H1 (cell line): ENCODE measurements around the gene NRP2. TPM values are rescaled to one million over a fixed set of nuclear protein-coding genes. Genes with fewer than 3 reads are reported as not detected.

Source experiments
- CTCF ChIA-PET: fragments of 300-600 bp; sonication (Branson Sonifier 250); formaldehyde crosslinking; loops from one replicate; lab custom pipeline; 2021; ENCODE audit not compliant: partially characterized antibody; lab: Charles Lee
- POLR2A ChIA-PET: fragments of 300-600 bp; sonication (Branson Sonifier 250); formaldehyde crosslinking; loops from one replicate; lab custom pipeline; 2021; ENCODE audit warnings: inconsistent platforms; ENCODE audit not compliant: partially characterized antibody; lab: Charles Lee
- DNase-seq, 2 experiments: peaks; one replicate each; pipeline versions ENCODE4 v3.0.0 to v3.0.0-alpha.2; 2010 to 2022; ENCODE audit warnings: low spot score in 2 of 2, low read depth in 1 of 2, mixed read lengths in 1 of 2
- FAIRE-seq: peaks from 2 replicates; lab custom pipeline; 2011; peaks lifted over from hg19 to GRCh38; lab: Jason Lieb, UNC
- H2AFZ ChIP-seq: 2 replicates; pipeline ENCODE4 v1.8.1; 2012; ENCODE audit warnings: low read length, inconsistent platforms
- H2AK5ac ChIP-seq: 2 replicates; pipeline ENCODE4 v1.6.1; 2013; ENCODE audit warnings: low read depth, low read length
- H2BK120ac ChIP-seq: replicated peaks from 2 replicates; pipeline ENCODE3; 2013; ENCODE audit warnings: low read depth, low read length, inconsistent platforms
- H2BK12ac ChIP-seq: 2 replicates; pipeline ENCODE4 v1.6.1; 2013; ENCODE audit warnings: low read depth, low read length
- H2BK15ac ChIP-seq: 2 replicates; pipeline ENCODE4 v1.6.1; 2013; ENCODE audit warnings: low read length
- H2BK20ac ChIP-seq: 2 replicates; pipeline ENCODE4 v1.6.1; 2013; ENCODE audit warnings: low read length
- H2BK5ac ChIP-seq: 2 replicates; pipeline ENCODE4 v1.6.1; 2013; ENCODE audit warnings: low read depth, low read length
- H3K14ac ChIP-seq: 2 replicates; pipeline ENCODE4 v1.6.1; 2013; ENCODE audit warnings: inconsistent platforms; ENCODE audit not compliant: insufficient read length
- H3K18ac ChIP-seq: 2 replicates; pipeline ENCODE4 v1.6.1; 2013; ENCODE audit warnings: low read length; ENCODE audit errors: extremely low read depth
- H3K23ac ChIP-seq: 2 replicates; pipeline ENCODE4 v1.6.1; 2013; ENCODE audit warnings: inconsistent platforms; ENCODE audit not compliant: insufficient read length
- H3K23me2 ChIP-seq: 2 replicates; pipeline ENCODE4 v1.6.1; 2013; ENCODE audit warnings: low read depth, low read length
- H3K27ac ChIP-seq: 2 replicates; pipeline ENCODE4 v1.6.1; 2011; ENCODE audit warnings: low read depth, low read length, inconsistent platforms
- H3K27me3 ChIP-seq, 4 experiments: replicated peaks in 1 of 4; 1 replicate in 1 of 4; 2 replicates in 3 of 4; pipeline versions ENCODE4 v1.6.1 to v1.8.1; 2011 to 2013; ENCODE audit warnings: low read length in 3 of 4, mild to moderate bottlenecking in 3 of 4, inconsistent platforms in 2 of 4, mixed read lengths in 2 of 4, moderate library complexity in 1 of 4; ENCODE audit not compliant: control insufficient read depth in 3 of 4, insufficient read depth in 3 of 4; ENCODE audit errors: extremely low read depth in 1 of 4
- H3K36me3 ChIP-seq, 4 experiments: 2 replicates each; pipeline versions ENCODE4 v1.6.1 to v1.8.1; 2011 to 2013; ENCODE audit warnings: mild to moderate bottlenecking in 4 of 4, low read length in 3 of 4, moderate library complexity in 2 of 4, control low read depth in 1 of 4, inconsistent platforms in 1 of 4; ENCODE audit not compliant: insufficient read depth in 4 of 4, control insufficient read depth in 2 of 4
- H3K4ac ChIP-seq: replicated peaks from 2 replicates; pipeline ENCODE3; 2013; ENCODE audit warnings: low read length, low read depth, mixed read lengths, inconsistent platforms; ENCODE audit not compliant: insufficient read length
- H3K4me1 ChIP-seq, 4 experiments: replicated peaks in 1 of 4; 1 replicate in 1 of 4; 2 replicates in 3 of 4; pipeline versions ENCODE4 v1.6.1 to v1.8.1; 2011 to 2013; ENCODE audit warnings: low read length in 3 of 4, inconsistent platforms in 2 of 4, mixed read lengths in 1 of 4; ENCODE audit not compliant: insufficient read depth in 4 of 4, control insufficient read depth in 3 of 4
- H3K4me2 ChIP-seq, 2 experiments: 2 replicates each; pipeline versions ENCODE4 v1.6.1 to v1.8.1; 2011 to 2013; ENCODE audit warnings: low read depth in 2 of 2, low read length in 2 of 2, control low read depth in 1 of 2, inconsistent platforms in 1 of 2, mild to moderate bottlenecking in 1 of 2; ENCODE audit not compliant: insufficient read depth in 1 of 2
- H3K4me3 ChIP-seq, 4 experiments: fragments of 200-600, 300-600 bp in 1 of 4; sonication (generic), shearing (Covaris generic), sonication (Bioruptor Twin) in 1 of 4; 2 replicates each; pipeline versions ENCODE4 v1.5.1 to v1.8.1; 2011 to 2016; ENCODE audit warnings: low read length in 4 of 4, low read depth in 3 of 4, control low read depth in 2 of 4, inconsistent platforms in 2 of 4, mild to moderate bottlenecking in 2 of 4, mixed read lengths in 1 of 4, moderate library complexity in 1 of 4; ENCODE audit not compliant: insufficient read depth in 2 of 4; ENCODE audit errors: extremely low read depth in 1 of 4
- H3K56ac ChIP-seq: replicated peaks from 2 replicates; pipeline ENCODE3; 2013; ENCODE audit warnings: low read depth, mild to moderate bottlenecking, mixed read lengths, low read length, inconsistent platforms; ENCODE audit not compliant: insufficient read length
- H3K79me1 ChIP-seq: 2 replicates; pipeline ENCODE4 v1.6.1; 2013; ENCODE audit warnings: low read depth, low read length, control low read depth
- H3K79me2 ChIP-seq, 2 experiments: 2 replicates each; pipeline versions ENCODE4 v1.6.1 to v1.8.1; 2012 to 2013; ENCODE audit warnings: low read length in 2 of 2, mild to moderate bottlenecking in 2 of 2, inconsistent platforms in 1 of 2; ENCODE audit not compliant: insufficient read depth in 2 of 2, control insufficient read depth in 1 of 2
- H3K9ac ChIP-seq, 4 experiments: replicated peaks in 1 of 4; 1 replicate in 1 of 4; 2 replicates in 3 of 4; pipeline versions ENCODE4 v1.6.1 to v1.8.1; 2011 to 2013; ENCODE audit warnings: low read depth in 3 of 4, low read length in 3 of 4, control low read depth in 2 of 4, mild to moderate bottlenecking in 2 of 4, moderate library complexity in 2 of 4, inconsistent platforms in 1 of 4; ENCODE audit errors: extremely low read depth in 1 of 4
- H3K9me3 ChIP-seq, 2 experiments: 2 replicates each; pipeline versions ENCODE4 v1.6.1 to v1.8.1; 2012 to 2013; ENCODE audit warnings: mild to moderate bottlenecking in 2 of 2, moderate library complexity in 2 of 2, control low read depth in 1 of 2, inconsistent platforms in 1 of 2, low read depth in 1 of 2, low read length in 1 of 2, mixed read lengths in 1 of 2; ENCODE audit not compliant: insufficient read depth in 2 of 2
- H4K20me1 ChIP-seq, 2 experiments: replicated peaks in 1 of 2; 2 replicates each; pipeline versions ENCODE3 to v1.8.1; 2011 to 2013; ENCODE audit warnings: inconsistent platforms in 2 of 2, low read length in 2 of 2, mild to moderate bottlenecking in 1 of 2; ENCODE audit not compliant: insufficient read depth in 2 of 2, control insufficient read depth in 1 of 2
- H4K5ac ChIP-seq: 2 replicates; pipeline ENCODE4 v1.6.1; 2013; ENCODE audit warnings: low read length, low read depth, mixed read lengths, inconsistent platforms; ENCODE audit not compliant: insufficient read length
- H4K8ac ChIP-seq: 2 replicates; pipeline ENCODE4 v1.8.0; 2013; ENCODE audit warnings: mild to moderate bottlenecking, moderate library complexity, low read length, inconsistent platforms; ENCODE audit not compliant: insufficient read depth; ENCODE audit errors: extremely low read depth
- H4K91ac ChIP-seq: replicated peaks from 2 replicates; pipeline ENCODE3; 2013; ENCODE audit warnings: low read length, mixed read lengths, inconsistent platforms; ENCODE audit not compliant: insufficient read length
- ASH2L ChIP-seq: fragments of 200-600, 300-600 bp; sonication (generic); IDR thresholded peaks from one replicate; pipeline ENCODE4 v1.7.1; 2017; ENCODE audit warnings: low read length
- CHD1 ChIP-seq: IDR thresholded peaks from 2 replicates; pipeline ENCODE4 v1.6.1; 2012; ENCODE audit warnings: low read depth, low read length, improper control_type of control experiment
- GABPA ChIP-seq: IDR thresholded peaks from 2 replicates; pipeline ENCODE4 v1.6.1; 2011; ENCODE audit warnings: mild to moderate bottlenecking, low read length, moderate library complexity, borderline replicate concordance; ENCODE audit not compliant: insufficient read depth
- HDAC2 ChIP-seq, 2 experiments: fragments of 300-600 bp in 1 of 2; sonication (generic) in 1 of 2; IDR thresholded peaks; 2 replicates each; pipeline ENCODE4 v1.6.1; 2011 to 2012; ENCODE audit warnings: low read depth in 2 of 2, low read length in 2 of 2, mild to moderate bottlenecking in 2 of 2, moderate library complexity in 2 of 2, borderline replicate concordance in 1 of 2, inconsistent platforms in 1 of 2
- JUN ChIP-seq: IDR thresholded peaks from 2 replicates; pipeline ENCODE4 v1.6.1; 2011; ENCODE audit warnings: low read depth, mild to moderate bottlenecking, improper control_type of control experiment, low read length
- KDM4A ChIP-seq: IDR thresholded peaks from one replicate; pipeline ENCODE4 v1.7.1; 2012; ENCODE audit warnings: low read depth, mild to moderate bottlenecking, moderate library complexity, low read length, inconsistent platforms; ENCODE audit not compliant: severe bottlenecking
- POLR2A ChIP-seq, 2 experiments: IDR thresholded peaks; 1 replicate in 1 of 2; 2 replicates in 1 of 2; pipeline ENCODE4 v1.6.1; 2011; ENCODE audit warnings: low read depth in 2 of 2, low read length in 2 of 2, mild to moderate bottlenecking in 2 of 2; ENCODE audit errors: control extremely low read depth in 1 of 2
- SIN3A ChIP-seq, 2 experiments: IDR thresholded peaks in 1 of 2; conservative IDR thresholded peaks in 1 of 2; 2 replicates each; pipeline ENCODE4 v1.6.1; 2011 to 2012; ENCODE audit warnings: low read length in 2 of 2, improper control_type of control experiment in 1 of 2, low read depth in 1 of 2, mild to moderate bottlenecking in 1 of 2
- SIRT6 ChIP-seq: IDR thresholded peaks from one replicate; pipeline ENCODE4 v1.7.1; 2012; ENCODE audit warnings: low read length, inconsistent platforms
- SP2 ChIP-seq: IDR thresholded peaks from 2 replicates; pipeline ENCODE4 v1.6.1; 2012; ENCODE audit warnings: mild to moderate bottlenecking, low read length, inconsistent platforms
- SP4 ChIP-seq: IDR thresholded peaks from 2 replicates; pipeline ENCODE4 v1.6.1; 2012; ENCODE audit warnings: low read length, inconsistent platforms
- SUZ12 ChIP-seq: fragments of 200-600 bp; sonication (generic); IDR thresholded peaks from 2 replicates; pipeline ENCODE4 v1.6.1; 2012; ENCODE audit warnings: mild to moderate bottlenecking, inconsistent platforms, low read length, moderate library complexity, mixed read lengths
- TCF12 ChIP-seq: IDR thresholded peaks from 2 replicates; pipeline ENCODE4 v1.6.1; 2011; ENCODE audit warnings: low read depth, mild to moderate bottlenecking, low read length
- WGBS, 2 experiments: shearing (Covaris generic) in 1 of 2; methylation state at CpG; one replicate each; pipeline versions ENCODE4 v1.1.6 to v1.1.7; 2013 to 2015; ENCODE audit warnings: low lambda C conversion rate in 2 of 2, mixed read lengths in 2 of 2, inconsistent platforms in 1 of 2, low coverage in 1 of 2, missing lambda C conversion rate in 1 of 2; ENCODE audit not compliant: insufficient replicate concordance in 2 of 2, insufficient coverage in 1 of 2, insufficient read length in 1 of 2; ENCODE audit errors: extremely low coverage in 1 of 2, missing lambda C conversion rate in 1 of 2; 5-methylcytosine and 5-hydroxymethylcytosine counted together
- polyA plus RNA-seq, 7 experiments: library from polyadenylated mRNA; depleted of rRNA in 3 of 7; stranded (reverse) in 5 of 7; unstranded in 2 of 7; fragments of >200 nt in 5 of 7; fragments of 200-250 nt in 2 of 7; gene quantifications; 1 replicate in 5 of 7; 2 replicates in 1 of 7; 4 replicates in 1 of 7; pipeline versions ENCODE4 v1.2.1 to v1.2.3, GENCODE V29; 2011 to 2013; ENCODE audit warnings: missing spikeins in 2 of 7, mixed read lengths in 2 of 7
- total RNA-seq: library from RNA; stranded (reverse); fragmentation: NEBNext Ultra II Directional; extraction: Animal tissue kit (Norgen Biotek cat#: 25700); gene quantifications from 2 replicates; pipeline ENCODE4 v1.2.1, GENCODE V29; 2021

NRP2 gene
- total and polyA plus RNA-seq, 2 of the 8 experiments (the other 6 are each of a cell fraction or from before 2014, with no cell fraction given) = 32.0 to 37.8 TPM

GRCh38 chr2:205775097-205775877 is 93.0 kb downstream of the NRP2 start:
- H3K23ac ChIP-seq = no peak overlapping the region
- H3K23me2 ChIP-seq = peaks cover 3% of the 10 kb centered on the region; the same call in 1 of the 2 replicates
- H3K79me2 ChIP-seq = no peaks in the 10 kb centered on the region
- no peaks in the 10 kb centered on the region for H3K36me3 ChIP-seq
- H3K4me3 ChIP-seq = no peak overlapping the region
- H2AK5ac ChIP-seq = no peak overlapping the region
- H3K27ac ChIP-seq = no peak overlapping the region
- H2BK120ac ChIP-seq = no peak overlapping the region
- no peaks in the 10 kb centered on the region; a peak in 2 of 7 replicates for H3K4me1 ChIP-seq
- DNase-seq (no peak), FAIRE-seq (no peak)
- no peak overlapping the region for H4K8ac ChIP-seq
- H3K14ac ChIP-seq = no peak overlapping the region
- no peak overlapping the region for H3K56ac ChIP-seq
- POLR2A ChIA-PET = interaction anchor here (1.1 kb wide), 1 partner anchor 17 kb away, joined by 3 read pairs; no protein-coding TSS in a partner anchor
- H2AFZ ChIP-seq = no peak overlapping the region
- no peak overlapping the region for H2BK20ac ChIP-seq
- H3K79me1 ChIP-seq = no peaks in the 10 kb centered on the region
- no peak overlapping the region for H4K5ac ChIP-seq
- no peak overlapping the region for H3K4ac ChIP-seq
- no peak overlapping the region for H3K9ac ChIP-seq
- 82% methylated on average over 6 of the region's 6 CpGs; no CpG with 5 or more reads in 1 of the 2 experiments for WGBS, 2 experiments
- no peaks in the 10 kb centered on the region for H3K9me3 ChIP-seq
- H2BK15ac ChIP-seq = no peak overlapping the region
- H2BK12ac ChIP-seq = no peak overlapping the region
- H4K20me1 ChIP-seq = no peaks in the 10 kb centered on the region
- no peak overlapping the region for H2BK5ac ChIP-seq
- H3K4me2 ChIP-seq = no peak overlapping the region
- CTCF ChIA-PET = interaction anchor here (0.6 to 12.2 kb wide), 51 partner anchors 8 to 1520 kb away, joined by 3 to 185 read pairs (median 6); no protein-coding TSS in a partner anchor
- no peak overlapping the region for H4K91ac ChIP-seq
- H3K18ac ChIP-seq = no peak overlapping the region
- H3K27me3 ChIP-seq = no peaks in the 10 kb centered on the region; a peak in 1 of 7 replicates
- no peak for TF ChIP-seq SP2
- no peak for TF ChIP-seq CHD1
- no peak for TF ChIP-seq SP4
- no peak for TF ChIP-seq SIRT6
- TF ChIP-seq HDAC2 (IDR thresholded peaks at IDR 0.05; ENCODE audit: borderline replicate concordance in 1 of 2, low read depth in 2 of 2, low read length in 2 of 2) = no peak
- TF ChIP-seq POLR2A (IDR thresholded peaks at IDR 0.05; ENCODE audit: control extremely low read depth in 1 of 2, low read depth in 2 of 2, low read length in 2 of 2) = no peak
- no peak for TF ChIP-seq ASH2L
- TF ChIP-seq SIN3A (conservative IDR thresholded peaks at IDR 0.05 in 1 of 2, IDR thresholded peaks at IDR 0.05 in 1 of 2; ENCODE audit: low read depth in 1 of 2, low read length in 2 of 2) = no peak
- TF ChIP-seq GABPA = no peak
- no peak for TF ChIP-seq SUZ12
- no peak for TF ChIP-seq TCF12
- no peak for TF ChIP-seq JUN
- no peak for TF ChIP-seq KDM4A
